HG02938 (cell line): ENCODE measurements around the gene TMPRSS6.

Experiments
- ATAC-seq: cut with Tn5 transposase; IDR thresholded peaks from one replicate; pipeline ENCODE4 v1.9.1; 2021; ENCODE audit warnings: mild to moderate bottlenecking, moderate library complexity; ENCODE audit not compliant: unreplicated experiment

Gene TMPRSS6

DNA sequence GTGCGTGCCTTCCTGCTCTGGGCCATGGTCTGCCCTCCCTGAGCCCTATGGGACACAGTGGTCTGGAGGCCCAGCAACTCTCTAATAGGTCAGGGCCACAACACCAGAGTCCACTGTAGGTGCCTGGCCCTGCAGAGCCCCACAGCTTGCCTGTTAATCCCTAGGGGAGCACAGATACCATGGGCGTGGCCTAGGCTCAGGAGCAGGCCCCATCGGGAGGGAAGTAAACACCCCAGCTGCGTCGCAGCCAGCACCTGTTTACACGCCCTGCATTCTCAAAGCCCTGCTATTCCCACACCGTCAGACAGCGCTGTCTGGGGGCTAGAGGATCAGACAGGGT lies 55.5 kb downstream of the TMPRSS6 start:
- ATAC-seq = no peak

DNA sequence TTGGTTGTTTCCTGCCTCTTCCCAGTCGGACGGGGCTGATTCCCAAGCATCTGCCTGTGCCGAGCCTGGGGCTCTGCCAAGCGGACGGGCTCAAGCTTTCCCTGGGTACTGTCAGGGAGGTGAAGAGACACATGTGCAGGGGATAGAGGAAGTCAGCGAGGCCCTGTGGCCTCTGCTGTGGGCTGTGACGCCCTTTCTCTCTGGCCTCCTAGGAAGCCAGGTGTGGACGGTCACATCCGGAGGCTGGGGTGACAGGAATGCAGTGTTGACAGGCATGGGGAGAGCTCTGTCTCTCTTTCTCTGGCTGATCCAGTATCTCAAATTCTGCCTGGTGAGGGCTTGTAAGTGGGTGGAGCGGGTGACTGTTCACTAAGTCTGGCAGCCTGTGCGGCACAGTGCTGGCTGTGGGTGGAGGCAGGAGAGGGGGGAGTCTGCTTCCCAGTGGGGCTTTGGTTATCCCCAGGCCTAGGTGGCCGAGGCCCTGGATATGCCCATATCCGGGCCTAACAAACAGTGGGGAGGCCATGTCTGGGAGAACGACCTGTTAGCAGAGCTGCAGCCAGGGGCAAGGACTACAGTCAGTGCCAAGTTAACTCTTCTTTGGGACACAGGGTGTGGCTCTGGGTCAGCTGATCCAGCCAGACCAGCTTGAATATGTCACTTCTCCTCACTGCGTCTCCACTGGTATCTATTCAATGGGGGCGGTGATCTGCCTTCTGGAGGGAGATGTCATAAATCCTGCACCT lies 56.0 kb downstream of the TMPRSS6 start:
- no peak for ATAC-seq

DNA sequence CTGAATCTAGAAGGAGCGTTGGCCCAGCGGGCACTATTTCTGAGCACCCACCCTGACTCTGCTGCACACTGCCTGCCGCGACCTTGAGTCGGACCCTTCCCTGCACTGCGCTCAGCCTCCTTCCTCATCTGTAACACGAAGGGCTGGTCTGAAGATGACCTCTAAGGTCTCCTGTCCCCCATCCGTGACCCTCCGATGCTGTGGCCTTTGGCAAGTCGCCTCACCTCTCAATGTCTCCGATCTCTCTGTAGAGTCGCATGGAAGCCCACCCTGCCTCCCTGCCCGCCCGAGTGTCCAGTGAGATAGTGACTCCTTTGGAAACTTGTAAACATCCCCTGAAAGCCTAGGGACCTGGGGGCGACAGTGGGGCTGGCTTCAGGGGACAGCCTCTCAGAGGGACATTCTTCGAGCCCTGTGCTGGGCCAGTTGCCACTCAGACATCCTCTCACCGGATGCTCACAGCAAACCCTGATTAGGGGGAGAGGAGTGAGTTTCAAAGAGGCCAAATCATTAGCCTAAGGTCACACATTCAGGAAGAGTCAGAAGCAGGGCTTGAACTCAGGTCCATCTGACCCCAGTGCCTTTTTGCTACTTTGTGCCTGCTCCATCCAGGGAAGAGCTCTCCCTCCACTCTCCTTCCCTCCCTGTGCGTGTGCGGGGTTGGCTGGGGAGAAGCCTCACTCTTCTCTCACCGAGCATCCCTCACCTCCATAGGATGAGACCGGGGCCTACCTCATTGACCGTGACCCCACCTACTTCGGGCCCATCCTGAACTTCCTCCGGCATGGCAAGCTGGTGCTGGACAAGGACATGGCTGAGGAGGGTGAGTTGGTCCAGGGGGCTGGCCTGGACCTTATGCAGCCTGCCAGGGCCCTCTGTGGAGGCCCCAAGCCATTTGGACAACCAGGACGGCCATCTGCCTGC lies 56.9 kb downstream of the TMPRSS6 start:
- no peak for ATAC-seq

DNA sequence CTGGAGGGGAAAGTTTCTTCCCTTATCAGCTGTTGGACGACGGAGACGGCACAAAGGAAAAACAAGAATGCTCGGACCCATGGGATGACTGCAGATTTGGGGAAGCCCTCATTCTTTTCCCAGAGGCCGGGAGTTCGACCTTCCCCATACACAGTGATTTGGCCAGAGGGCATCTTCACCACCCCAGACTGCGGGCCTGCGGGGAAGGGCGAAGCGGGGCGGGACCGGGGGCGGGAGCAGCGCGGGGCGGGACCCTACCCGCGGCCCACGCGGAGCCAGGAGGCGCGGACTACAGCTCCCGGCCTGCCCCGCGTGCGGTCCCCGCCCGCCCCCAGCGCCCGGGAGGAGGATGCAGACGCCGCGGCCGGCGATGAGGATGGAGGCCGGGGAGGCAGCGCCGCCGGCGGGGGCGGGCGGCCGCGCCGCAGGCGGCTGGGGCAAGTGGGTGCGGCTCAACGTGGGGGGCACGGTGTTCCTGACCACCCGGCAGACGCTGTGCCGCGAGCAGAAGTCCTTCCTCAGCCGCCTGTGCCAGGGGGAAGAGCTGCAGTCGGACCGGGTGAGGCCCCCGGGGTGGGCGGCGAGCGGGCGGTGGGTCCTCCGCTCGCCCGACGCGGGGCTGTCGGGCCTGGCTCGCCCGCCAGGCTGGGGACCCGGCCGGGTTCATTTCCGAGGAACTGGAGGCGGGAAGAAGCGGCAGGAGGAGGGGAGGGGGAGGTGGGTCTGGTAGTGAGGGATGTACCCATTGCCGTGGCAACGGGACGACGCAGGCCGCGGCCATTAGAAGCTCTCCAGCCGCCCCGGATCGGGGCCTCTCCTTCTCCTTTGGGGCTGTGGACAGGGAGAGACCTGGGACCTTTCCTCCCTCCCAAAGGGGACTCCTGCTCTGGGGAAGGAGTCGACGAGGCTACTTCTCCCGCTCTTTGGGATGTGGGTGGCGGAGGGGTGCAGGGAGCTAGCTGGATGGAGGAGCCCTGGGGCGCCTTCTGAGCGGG lies 57.8 kb downstream of the TMPRSS6 start, which contains the start of gene KCTD17:
TSS of gene KCTD17 (plus strand) at position 352 of the 995 bp plus-strand sequence. CDS start at position 371, 19 bp downstream.
- no peak for ATAC-seq

DNA sequence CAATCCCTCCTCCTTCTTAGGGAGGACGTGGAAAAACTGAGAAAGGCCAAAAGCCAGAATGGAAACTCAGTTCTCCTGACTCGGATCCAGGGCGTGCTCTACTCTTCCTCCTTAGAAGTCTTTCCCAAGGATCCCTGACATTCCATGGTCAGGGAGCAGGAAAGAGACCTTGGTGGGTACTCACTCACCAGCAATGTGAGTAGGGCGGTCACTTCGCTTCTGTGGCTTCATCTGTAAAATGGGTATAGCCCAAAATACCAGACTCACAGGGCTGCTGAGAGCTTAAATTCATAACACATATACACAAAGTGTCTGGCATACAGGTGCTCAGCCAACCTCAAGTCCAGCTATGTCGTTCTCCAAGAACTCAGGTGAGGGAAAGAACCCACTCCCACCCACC lies 58.6 kb downstream of the TMPRSS6 start:
- ATAC-seq = no peak

DNA sequence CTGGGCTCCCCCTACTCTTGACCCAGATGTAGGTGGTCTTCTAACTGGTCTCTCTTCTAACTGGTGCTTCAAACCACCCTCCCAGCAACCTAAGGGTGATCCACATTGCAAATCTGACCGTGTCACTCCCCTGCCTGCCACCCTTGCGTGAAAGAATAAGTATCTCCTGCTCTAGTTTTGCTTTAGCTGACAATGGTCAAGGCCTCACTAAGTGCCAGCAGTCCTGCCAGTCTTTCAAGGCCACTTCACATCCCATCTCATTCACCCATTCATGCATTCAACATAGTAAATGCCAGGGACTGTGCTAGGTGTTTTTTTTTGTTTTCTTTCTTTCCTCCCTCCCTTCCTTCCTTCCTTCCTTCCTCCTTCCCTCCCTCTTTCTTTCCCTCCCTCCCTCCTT lies 60.3 kb downstream of the TMPRSS6 start:
- no peak for ATAC-seq

DNA sequence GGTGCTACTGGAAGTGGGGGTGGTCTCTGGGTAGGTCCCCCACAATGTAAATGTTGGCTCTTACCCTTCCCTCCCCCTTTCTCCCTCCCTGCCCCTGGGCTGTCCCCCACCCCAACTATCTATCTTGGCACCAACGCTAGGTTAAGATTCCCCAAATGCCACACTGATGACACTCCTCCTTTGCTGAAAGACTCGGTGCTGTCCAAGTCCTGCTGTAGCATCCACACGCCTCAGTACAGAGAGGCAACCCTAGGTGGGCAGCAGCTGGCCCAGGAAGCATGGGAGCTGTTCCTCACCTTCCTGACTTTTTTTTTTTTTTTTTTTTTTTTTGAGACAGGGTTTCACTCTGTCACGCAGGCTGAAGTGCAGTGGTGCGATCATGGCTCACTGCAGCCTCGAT lies 61.4 kb downstream of the TMPRSS6 start:
- ATAC-seq = no peak

DNA sequence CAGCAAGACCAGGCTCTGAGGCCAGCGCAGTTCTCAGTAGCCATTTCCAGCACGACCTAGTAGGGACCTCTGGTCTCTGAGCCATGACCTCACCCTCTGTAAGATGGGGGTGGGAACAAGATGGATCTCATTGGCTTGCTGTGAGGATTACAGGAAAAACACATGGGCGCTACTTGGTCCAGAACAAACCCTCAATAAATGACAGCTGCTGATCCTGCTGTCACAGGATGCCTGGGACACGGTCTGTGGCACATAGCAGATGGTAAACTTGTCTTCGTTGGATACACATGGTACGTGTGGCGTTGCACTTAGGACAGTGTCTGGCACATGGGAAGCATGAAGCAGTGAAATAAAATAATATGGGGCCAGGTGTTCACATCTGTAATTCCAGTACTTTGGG lies 62.5 kb downstream of the TMPRSS6 start:
- no peak for ATAC-seq

DNA sequence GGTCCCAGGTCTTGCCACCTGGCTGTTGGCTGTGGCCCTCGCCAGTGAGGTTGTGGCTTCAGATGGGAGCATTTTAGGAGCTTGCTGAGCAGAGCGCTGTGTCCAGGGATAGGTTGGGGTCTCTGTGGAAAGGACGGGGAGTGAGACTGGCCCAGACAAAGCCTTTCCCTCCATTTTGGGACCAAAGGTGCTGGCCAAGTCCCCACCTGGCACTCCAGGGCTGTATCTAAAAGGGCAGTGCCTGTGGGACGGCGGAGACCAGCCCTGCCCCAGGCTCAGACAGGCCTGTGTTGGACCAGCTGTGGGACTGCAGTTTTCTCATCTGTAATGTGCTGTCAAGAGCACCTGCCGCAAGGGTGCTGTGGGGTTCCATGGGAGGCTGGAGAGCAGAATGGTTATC lies 62.9 kb downstream of the TMPRSS6 start:
- ATAC-seq = no peak

DNA sequence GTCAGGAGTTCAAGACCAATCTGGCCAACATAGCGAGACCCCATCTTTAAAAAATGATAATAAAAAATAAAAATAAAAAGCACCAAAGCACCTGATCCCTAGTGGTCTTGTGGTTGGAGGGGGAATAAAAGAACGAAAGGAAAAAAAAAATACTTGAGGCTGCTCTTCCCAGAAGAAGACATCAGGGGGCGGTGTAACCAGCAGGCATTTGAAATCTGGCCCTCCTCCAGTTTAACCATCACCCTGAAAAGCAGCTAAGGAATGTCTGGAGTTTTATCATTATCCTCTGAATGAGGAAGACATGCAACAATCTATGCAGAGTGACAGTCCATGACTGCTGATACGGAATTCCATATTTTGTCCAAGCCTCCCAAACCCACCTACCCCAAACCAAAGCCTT lies 63.6 kb downstream of the TMPRSS6 start:
- no peak for ATAC-seq

DNA sequence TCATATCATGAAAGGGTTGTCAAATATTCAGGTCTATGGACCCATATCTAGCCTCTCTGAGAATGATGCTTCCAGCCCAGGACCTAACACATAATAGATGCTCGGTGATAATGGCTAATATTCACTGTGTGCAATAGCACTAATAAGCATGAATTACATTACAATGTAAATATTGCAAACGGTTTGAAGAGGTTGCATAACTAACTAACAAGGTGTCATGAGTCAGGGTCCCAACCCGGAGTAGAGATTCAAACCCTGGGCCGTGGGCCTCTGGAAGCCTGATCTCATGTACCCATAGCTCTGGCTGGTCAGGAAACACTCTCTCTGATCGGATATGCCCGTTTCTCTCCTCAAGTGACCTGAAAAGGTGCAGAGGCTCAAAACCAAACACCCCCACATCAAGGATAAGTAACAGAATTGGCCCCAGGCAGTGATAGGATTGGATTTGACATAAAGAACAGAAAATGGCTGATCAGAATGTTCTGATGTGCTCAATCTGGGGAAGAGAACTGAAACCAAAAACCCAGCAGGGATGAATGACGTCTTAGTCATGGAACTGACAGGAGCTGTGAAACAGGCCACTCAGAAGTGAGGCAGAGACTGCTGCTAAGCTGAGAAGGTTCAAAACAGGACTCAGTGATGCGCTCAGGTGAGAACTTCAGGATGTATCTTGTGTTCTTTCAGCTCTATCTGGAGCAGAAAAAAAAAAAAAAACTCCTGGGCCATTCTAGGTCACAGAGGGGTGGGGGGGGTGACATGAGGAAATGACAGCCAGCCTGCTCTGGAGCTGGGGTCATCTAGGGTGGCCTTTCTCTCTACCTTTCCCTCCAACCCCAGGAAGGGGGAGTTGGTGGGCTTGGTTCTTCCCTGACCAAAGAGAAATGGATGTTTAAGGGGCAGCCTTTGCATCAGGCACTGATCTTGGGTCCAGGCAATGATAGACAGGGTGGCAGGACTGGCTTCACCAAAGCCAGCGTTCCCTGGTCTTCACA lies 64.6 kb downstream of the TMPRSS6 start:
- no peak for ATAC-seq

DNA sequence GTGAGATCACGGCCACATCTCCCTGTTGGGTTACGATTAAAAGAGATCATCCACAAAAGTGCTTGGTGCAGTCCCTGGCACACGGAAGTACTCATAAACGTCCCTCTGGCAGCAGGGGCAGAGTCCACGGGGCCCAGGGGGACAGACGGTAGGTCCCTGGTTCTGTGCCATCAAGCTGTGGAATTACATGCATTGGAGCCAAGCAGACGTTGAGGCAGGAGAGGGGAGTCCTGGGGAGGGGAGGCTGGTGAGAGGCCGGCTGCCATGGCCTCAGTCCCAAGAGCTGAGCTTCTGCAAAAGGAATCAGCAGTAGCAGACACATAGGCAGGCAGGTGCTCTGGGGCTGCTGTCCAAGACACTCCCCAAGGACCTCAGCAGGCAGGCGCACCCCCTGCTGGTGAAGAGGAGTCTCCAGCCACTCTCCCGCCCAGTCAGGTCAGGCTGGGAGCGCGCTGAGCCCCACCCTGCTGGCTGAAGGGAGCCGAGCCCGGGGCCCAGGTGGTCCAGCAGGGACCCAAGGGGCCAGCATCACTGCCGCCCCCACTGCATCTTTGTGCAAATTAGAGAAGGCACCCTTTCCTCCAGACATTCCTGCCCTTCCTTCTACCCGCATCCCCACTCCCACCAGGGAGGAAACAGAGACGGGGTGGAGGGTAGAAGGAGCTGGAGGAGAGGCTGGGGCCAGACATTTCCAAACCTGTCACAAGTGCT lies 65.5 kb downstream of the TMPRSS6 start:
- peak; percentile 51 for ATAC-seq

DNA sequence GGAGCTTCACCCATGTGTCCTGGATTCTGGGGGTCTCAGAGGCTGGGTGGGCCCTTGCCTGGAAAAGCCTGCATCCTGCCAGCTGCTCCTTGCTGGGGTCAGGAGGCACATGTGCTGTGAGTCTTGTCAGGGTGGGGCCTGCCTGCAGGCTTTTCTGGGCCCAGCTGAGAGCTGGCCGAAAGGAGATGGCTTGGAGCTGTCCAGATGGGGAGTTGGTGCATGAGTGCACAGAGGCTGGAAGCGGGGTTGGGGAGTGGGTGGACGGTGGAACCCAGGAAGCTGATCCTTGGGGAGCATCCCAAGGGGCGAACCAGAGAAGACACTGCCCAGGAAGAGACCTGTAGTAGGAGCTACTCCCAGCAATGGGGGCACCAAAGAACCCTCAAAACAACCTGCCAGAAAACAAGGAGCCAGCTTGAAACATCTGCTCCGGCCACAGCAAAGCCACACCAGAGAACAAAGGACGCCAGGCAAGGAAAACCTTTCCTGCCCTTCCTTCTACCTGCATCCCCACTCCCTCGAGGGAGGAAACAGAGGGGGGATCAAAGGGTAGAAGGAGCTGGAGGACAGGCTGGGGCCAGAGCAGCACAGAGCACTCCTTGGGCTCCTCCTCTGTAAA lies 66.2 kb downstream of the TMPRSS6 start:
- ATAC-seq = no peak

DNA sequence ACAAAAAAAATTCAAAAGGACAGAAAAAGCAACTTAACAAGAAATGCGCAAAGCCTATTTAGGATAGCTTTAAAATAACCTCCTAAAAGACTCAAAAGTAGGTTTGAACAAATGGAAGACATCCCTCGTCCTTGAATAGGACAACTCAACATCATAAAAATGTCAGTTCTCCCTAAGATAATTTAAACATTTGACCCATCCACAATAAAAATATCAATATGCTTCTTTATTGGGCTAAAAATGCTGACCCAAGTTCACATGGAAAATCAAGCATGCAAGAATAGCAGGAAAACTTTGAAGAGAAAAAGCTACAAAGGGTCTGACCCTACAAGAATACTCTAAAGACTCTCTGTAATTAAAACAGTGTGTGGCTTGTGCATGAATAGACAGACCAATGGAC lies 70.0 kb downstream of the TMPRSS6 start:
- ATAC-seq = no peak

DNA sequence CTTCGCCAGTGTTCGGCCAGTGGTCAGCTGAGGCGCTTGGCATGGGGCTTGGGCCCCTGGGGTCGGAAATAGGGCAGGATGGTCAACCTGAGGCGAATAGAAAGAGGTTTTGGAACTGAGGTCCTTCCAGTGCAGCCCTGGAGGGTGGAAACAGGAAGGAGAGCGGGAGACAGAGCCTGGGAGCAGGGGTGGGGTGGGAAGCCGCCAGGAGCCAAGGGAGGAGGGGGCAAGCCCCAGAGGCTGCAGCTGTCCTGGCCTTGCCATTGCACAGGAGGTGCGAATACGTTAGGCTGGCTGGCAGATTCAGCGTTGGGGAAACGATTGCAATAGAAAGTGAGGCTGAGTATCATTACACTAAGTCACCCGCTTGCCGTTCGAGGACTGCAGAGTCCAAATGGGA lies 71.8 kb downstream of the TMPRSS6 start:
- ATAC-seq = no peak

DNA sequence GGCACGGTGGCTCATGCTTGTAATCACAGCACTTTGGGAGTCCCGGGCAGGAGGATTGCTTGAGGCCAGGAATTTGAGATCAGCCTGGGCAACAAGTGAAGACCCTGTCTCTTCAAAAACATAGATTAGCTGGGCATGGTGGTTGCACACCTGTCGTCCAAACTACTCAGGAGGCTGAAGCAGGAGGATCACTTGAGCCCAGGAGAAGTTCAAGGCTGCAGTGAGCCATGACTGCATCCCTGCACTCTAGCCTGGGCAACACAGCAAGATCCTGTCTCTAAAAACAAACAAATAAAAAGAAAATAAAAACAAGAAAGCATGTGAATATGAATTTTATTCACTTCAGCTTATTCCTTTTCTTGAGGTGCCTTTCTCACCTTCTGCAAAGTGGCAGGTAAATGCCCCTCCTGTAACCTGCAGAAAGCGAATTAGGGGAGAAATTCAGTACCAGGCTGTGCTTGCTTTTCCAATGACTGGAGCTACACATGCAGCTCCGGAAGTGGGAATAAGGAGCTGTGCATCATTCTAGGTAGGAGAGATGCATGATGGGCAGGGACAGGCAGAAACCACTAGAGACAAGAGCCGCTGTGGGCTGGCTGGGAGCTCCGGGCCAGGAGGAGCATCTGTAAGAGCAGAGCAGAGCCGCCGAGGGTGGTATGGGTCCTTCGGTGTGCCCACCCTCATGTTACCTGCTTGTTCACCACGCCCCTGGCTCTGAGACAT lies 72.7 kb downstream of the TMPRSS6 start:
- no peak for ATAC-seq

DNA sequence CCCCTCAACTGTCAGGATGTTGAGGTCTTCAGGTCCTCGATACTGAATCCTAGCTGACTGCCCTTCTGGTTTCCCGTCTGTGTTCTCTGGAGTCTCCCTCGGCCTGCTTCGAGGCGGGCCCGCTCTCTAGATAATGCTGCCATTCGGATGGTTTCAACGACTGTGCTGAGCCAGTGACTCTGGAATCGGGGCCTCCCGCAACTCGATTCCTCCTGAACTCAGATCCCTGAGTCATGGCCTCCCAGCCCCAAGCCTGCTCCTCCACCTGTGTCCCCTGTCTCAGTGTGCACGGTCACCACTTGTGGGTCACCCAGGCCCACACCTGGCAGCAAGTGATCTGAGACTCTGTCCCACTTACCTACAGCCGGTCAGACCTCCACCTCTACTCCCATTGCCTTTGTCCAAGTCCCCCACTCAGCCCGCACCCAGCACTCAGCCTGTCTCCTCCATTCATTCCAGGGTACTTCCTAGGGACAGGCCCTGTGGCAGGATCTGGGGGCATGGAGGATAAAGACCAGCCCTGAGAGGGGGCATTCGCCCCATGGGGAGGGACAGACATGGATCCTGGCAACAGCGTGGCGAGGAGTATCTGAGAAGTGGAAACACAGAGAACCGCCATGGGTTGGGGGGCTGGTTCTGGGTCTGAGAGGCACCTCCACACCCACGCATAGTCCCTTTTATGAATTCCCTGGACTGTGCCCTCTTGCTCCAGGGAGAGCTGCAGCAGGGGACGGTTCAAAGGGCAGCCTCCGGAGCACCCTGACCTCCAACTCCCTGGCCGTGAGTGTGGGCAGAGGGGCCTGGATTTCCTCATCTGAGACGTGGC lies 75.7 kb downstream of the TMPRSS6 start:
- ATAC-seq = no peak
